Fibroblast of lung (primary cell): Measurements from ENCODE around the gene TMEM225B.

Experiments
- EZH2 ChIP-seq: IDR thresholded peaks from 2 replicates; pipeline ENCODE4 v1.5.1; 2012; ENCODE audit warnings: low read length, control low read depth, mild to moderate bottlenecking; ENCODE audit errors: missing control alignments
- TF ChIP-seq, protein P1 (sequence below), 2 donors: IDR thresholded peaks in 1 of 2; conservative IDR thresholded peaks in 1 of 2; 1 replicate in 1 of 2; 2 replicates in 1 of 2; pipeline ENCODE4 v1.5.1; 2011 to 2012; ENCODE audit warnings: low read length in 2 of 2, control low read depth in 1 of 2, inconsistent platforms in 1 of 2, low read depth in 1 of 2, mild to moderate bottlenecking in 1 of 2

DNA sequence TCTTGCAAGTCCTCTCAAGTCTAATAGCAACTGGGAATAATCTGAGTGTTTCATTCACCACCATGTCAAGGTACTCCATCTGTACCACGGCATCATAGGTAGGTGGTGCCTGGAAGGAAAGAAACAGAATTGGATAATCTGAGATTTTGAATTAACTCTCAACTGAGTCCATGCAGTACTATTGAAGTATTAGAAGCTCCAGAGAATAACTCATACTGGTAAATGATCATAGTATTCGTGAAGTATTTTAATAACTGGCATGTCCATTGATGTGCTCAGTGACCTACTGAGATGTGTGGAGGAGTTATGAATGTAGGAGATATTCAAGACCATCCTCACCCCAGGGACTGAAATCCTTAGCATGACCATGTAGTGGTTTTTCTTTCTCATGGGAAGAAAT lies 54.6 kb downstream of the TMEM225B start:
- TF ChIP-seq, protein P1, sequence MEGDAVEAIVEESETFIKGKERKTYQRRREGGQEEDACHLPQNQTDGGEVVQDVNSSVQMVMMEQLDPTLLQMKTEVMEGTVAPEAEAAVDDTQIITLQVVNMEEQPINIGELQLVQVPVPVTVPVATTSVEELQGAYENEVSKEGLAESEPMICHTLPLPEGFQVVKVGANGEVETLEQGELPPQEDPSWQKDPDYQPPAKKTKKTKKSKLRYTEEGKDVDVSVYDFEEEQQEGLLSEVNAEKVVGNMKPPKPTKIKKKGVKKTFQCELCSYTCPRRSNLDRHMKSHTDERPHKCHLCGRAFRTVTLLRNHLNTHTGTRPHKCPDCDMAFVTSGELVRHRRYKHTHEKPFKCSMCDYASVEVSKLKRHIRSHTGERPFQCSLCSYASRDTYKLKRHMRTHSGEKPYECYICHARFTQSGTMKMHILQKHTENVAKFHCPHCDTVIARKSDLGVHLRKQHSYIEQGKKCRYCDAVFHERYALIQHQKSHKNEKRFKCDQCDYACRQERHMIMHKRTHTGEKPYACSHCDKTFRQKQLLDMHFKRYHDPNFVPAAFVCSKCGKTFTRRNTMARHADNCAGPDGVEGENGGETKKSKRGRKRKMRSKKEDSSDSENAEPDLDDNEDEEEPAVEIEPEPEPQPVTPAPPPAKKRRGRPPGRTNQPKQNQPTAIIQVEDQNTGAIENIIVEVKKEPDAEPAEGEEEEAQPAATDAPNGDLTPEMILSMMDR (conservative IDR thresholded peaks at IDR 0.05 in 1 of 2, IDR thresholded peaks at IDR 0.05 in 1 of 2; ENCODE audit: low read depth in 1 of 2, low read length in 2 of 2), result no peak
- TF ChIP-seq EZH2, result no peak
